Erythroblast (primary cell): ENCODE results near the gene HSPA12B.

Experiments used
- GATA1 ChIP-seq: IDR thresholded peaks from 2 replicates; pipeline ENCODE4 v1.6.1; 2011; ENCODE audit warnings: low read depth, mild to moderate bottlenecking, control low read depth, low read length, moderate library complexity
- POLR2A ChIP-seq: IDR thresholded peaks from 2 replicates; pipeline ENCODE4 v1.6.1; 2011; ENCODE audit warnings: mild to moderate bottlenecking, low read length

DNA sequence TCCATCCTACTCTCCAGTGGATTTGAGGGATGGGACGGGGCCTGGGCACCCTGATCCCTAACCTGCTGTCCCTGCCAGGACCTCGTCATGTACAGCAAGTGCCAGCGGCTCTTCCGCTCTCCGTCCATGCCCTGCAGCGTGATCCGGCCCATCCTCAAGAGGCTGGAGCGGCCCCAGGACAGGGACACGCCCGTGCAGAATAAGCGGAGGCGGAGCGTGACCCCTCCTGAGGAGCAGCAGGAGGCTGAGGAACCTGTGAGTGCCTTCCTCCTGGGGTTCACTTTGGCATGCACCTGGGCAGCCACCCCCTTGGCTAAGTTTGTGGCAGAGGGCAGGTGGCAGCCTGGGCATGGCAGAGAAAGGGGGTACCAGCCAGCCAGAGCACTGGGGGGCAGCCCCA, 69.4 kb downstream of the HSPA12B start:
- no peak for TF ChIP-seq POLR2A
- TF ChIP-seq GATA1 = no peak
